K562 (cell line): ENCODE data around the gene RBPJL. TPM values are rescaled to one million over a fixed set of nuclear protein-coding genes. Genes with fewer than 3 reads are reported as not detected.

Source experiments
- ATAC-seq: fragments of 200-7000 bp; cut with Tn5 transposase; 3 replicates; pipeline ENCODE4 v1.9.1; 2020; ENCODE audit warnings: moderate library complexity
- BruUV-seq: library from RNA; stranded (reverse); fragments of 400-500 nt; replicated peaks from 2 replicates; lab custom pipeline; 2021; lab: Mats Ljungman, UMichigan
- CTCF ChIA-PET: fragments of 300-600 bp; formaldehyde crosslinking; extraction: SDS; loops from one replicate; lab custom pipeline; 2021; ENCODE audit warnings: low intra/inter-chr PET ratio; lab: Yijun Ruan, JAX
- POLR2A ChIA-PET: fragments of 300-600, 350-650 bp; sonication (Branson Sonifier 250); formaldehyde crosslinking; extraction: SDS; loops from one replicate; lab custom pipeline; 2021; ENCODE audit warnings: antibody characterized with exemption, inconsistent platforms; lab: Yijun Ruan, JAX
- DNase-seq, 4 experiments: peaks; one replicate each; pipeline versions ENCODE4 v3.0.0 to v3.0.0-alpha.2; 2011 to 2018; ENCODE audit warnings: low spot score in 3 of 4, mixed read lengths in 3 of 4; ENCODE audit errors: extremely low read depth in 1 of 4
- FAIRE-seq: peaks from 2 replicates; lab custom pipeline; 2011; peaks lifted over from hg19 to GRCh38; lab: Jason Lieb, UNC
- H2AFZ ChIP-seq: 2 replicates; pipeline ENCODE4 v1.6.0; 2011; ENCODE audit warnings: low read depth, low read length, control low read depth, inconsistent platforms
- H3K27ac ChIP-seq: fragments of 200-600 bp; 3 replicates; pipeline ENCODE4 v1.8.0; 2011; ENCODE audit warnings: low read depth, mild to moderate bottlenecking, control low read depth, inconsistent platforms, low read length, moderate library complexity, mixed read lengths; ENCODE audit errors: extremely low read depth
- H3K27me3 ChIP-seq, 2 experiments: fragments of 300-600 bp in 1 of 2; 2 replicates in 1 of 2; 3 replicates in 1 of 2; pipeline versions ENCODE4 v1.6.0 to v1.8.0; 2011; ENCODE audit warnings: inconsistent platforms in 2 of 2, low read length in 2 of 2, mild to moderate bottlenecking in 1 of 2, mixed read lengths in 1 of 2, moderate library complexity in 1 of 2; ENCODE audit not compliant: control insufficient read depth in 2 of 2, insufficient read depth in 2 of 2
- H3K36me3 ChIP-seq: fragments of 300-600 bp; 3 replicates; pipeline ENCODE4 v1.8.0; 2011; ENCODE audit warnings: mild to moderate bottlenecking, low read length, inconsistent platforms; ENCODE audit not compliant: control insufficient read depth, insufficient read depth
- H3K4me1 ChIP-seq, 2 experiments: fragments of 200-600 bp in 1 of 2; replicated peaks in 1 of 2; 2 replicates in 1 of 2; 3 replicates in 1 of 2; pipeline versions ENCODE4 v1.5.1 to v1.8.0; 2011; ENCODE audit warnings: inconsistent platforms in 2 of 2, low read length in 2 of 2, mild to moderate bottlenecking in 1 of 2, mixed read lengths in 1 of 2, moderate library complexity in 1 of 2; ENCODE audit not compliant: control insufficient read depth in 2 of 2, insufficient read depth in 2 of 2
- H3K4me2 ChIP-seq: 2 replicates; pipeline ENCODE4 v1.6.1; 2011; ENCODE audit warnings: low read length, control low read depth, inconsistent platforms, mixed read lengths; ENCODE audit not compliant: insufficient read depth
- H3K4me3 ChIP-seq: fragments of 200-600 bp; sonication (generic), shearing (Covaris generic); 2 replicates; pipeline ENCODE4 v1.5.1; 2016; ENCODE audit warnings: control low read depth, inconsistent platforms
- H3K79me2 ChIP-seq: fragments of 200-600 bp; 3 replicates; pipeline ENCODE4 v1.8.0; 2011; ENCODE audit warnings: low read length, inconsistent platforms; ENCODE audit not compliant: control insufficient read depth, insufficient read depth
- H3K9ac ChIP-seq, 2 experiments: 2 replicates each; pipeline versions ENCODE4 v1.6.0 to v1.6.1; 2011; ENCODE audit warnings: low read depth in 2 of 2, low read length in 2 of 2, control low read depth in 1 of 2, inconsistent platforms in 1 of 2, mild to moderate bottlenecking in 1 of 2, mixed read lengths in 1 of 2; ENCODE audit not compliant: insufficient read depth in 1 of 2
- H3K9me1 ChIP-seq: one replicate; pipeline ENCODE4 v1.6.0; 2011; ENCODE audit warnings: inconsistent platforms, mild to moderate bottlenecking, low read length, moderate library complexity; ENCODE audit not compliant: control insufficient read depth, insufficient read depth
- H3K9me3 ChIP-seq: replicated peaks from 2 replicates; pipeline ENCODE4 v1.5.1; 2011; ENCODE audit warnings: low read depth, low read length, inconsistent platforms; ENCODE audit not compliant: control insufficient read depth, insufficient read depth
- H4K20me1 ChIP-seq: replicated peaks from 2 replicates; pipeline ENCODE4 v1.6.1; 2011; ENCODE audit warnings: low read length, inconsistent platforms, mixed read lengths; ENCODE audit not compliant: control insufficient read depth, insufficient read depth
- BCOR ChIP-seq: fragments of 450-650 bp; IDR thresholded peaks from 2 replicates; pipeline ENCODE4 v1.6.1; 2016
- ESRRA ChIP-seq: fragments of 450-650 bp; IDR thresholded peaks from 2 replicates; pipeline ENCODE4 v1.6.1; 2014; ENCODE audit warnings: low read depth, mild to moderate bottlenecking, moderate library complexity, borderline replicate concordance
- HIVEP1 ChIP-seq: fragments of 250-450 bp; sonication (Bioruptor Pico); IDR thresholded peaks from 2 replicates; pipeline ENCODE4 v1.4.0; 2020; ENCODE audit warnings: mild to moderate bottlenecking
- NFRKB ChIP-seq: fragments of 450-650 bp; IDR thresholded peaks from 2 replicates; pipeline ENCODE4 v1.6.1; 2016; ENCODE audit warnings: low read depth
- RBM25 ChIP-seq: fragments of 200-400 bp; formaldehyde crosslinking; IDR thresholded peaks from 2 replicates; pipeline ENCODE4 v1.6.1; 2018; ENCODE audit warnings: low read length, low read depth, moderate library complexity; ENCODE audit not compliant: severe bottlenecking
- SMAD4 ChIP-seq: fragments of 250-450 bp; sonication (Bioruptor Pico); conservative IDR thresholded peaks from 2 replicates; pipeline ENCODE4 v1.8.0; 2021; ENCODE audit warnings: inconsistent platforms, mild to moderate bottlenecking, moderate library complexity
- SRSF1 ChIP-seq: fragments of 200-400 bp; formaldehyde crosslinking; IDR thresholded peaks from 2 replicates; pipeline ENCODE4 v1.6.1; 2017; ENCODE audit warnings: mild to moderate bottlenecking, low read depth, low read length, moderate library complexity
- XRCC3 ChIP-seq: fragments of 450-650 bp; IDR thresholded peaks from 2 replicates; pipeline ENCODE4 v1.6.1; 2017; ENCODE audit warnings: mild to moderate bottlenecking, moderate library complexity
- WGBS: fragments of 100-300 bp; shearing (Covaris generic); methylation state at CpG from one replicate; pipeline ENCODE4 v1.1.6; 2016; ENCODE audit warnings: low coverage, mixed read lengths; ENCODE audit not compliant: insufficient coverage; ENCODE audit errors: missing lambda C conversion rate; 5-methylcytosine and 5-hydroxymethylcytosine counted together
- in situ Hi-C: fragments of 300-500 bp; cut with MboI; formaldehyde crosslinking; loops from 4 replicates; pipeline ENCODE4 v1.15.0; 2018; ENCODE audit warnings: inconsistent platforms, mixed read lengths
- intact Hi-C: fragments of 100-400 bp; cut with micrococcal nuclease; formaldehyde crosslinking; loops from 2 replicates; pipeline ENCODE4 v1.14.2; 2022
- polyA plus RNA-seq, 8 experiments: library from polyadenylated mRNA; depleted of rRNA in 4 of 8; stranded (reverse) in 5 of 8; unstranded in 3 of 8; fragments of >200 nt; fragmentation: Nextera tagmentation in 2 of 8; fragmentation: Illumina TruSeq in 1 of 8; extraction: Ambion mirVana in 2 of 8; extraction: Trizol in 1 of 8; gene quantifications; 2 replicates each; pipeline versions ENCODE4 v1.2.1 to v1.2.3, GENCODE V29; 2011 to 2014; ENCODE audit warnings: inconsistent platforms in 1 of 8, missing spikeins in 1 of 8
- total RNA-seq, 7 experiments: library from RNA; depleted of rRNA in 6 of 7; stranded (reverse); fragments of >200 nt in 6 of 7; fragmentation: Illumina TruSeq in 2 of 7; extraction: Trizol in 2 of 7; gene quantifications; 2 replicates each; pipeline versions ENCODE4 v1.2.1 to v1.2.3, GENCODE V29; 2011 to 2021; ENCODE audit warnings: low replicate concordance in 1 of 7
- TF ChIP-seq, protein P1 (sequence below), 2 experiments: fragments of 450-650 bp; IDR thresholded peaks; 2 replicates each; pipeline ENCODE4 v1.6.1; 2018; ENCODE audit warnings: mild to moderate bottlenecking in 2 of 2, low read depth in 1 of 2; ENCODE audit not compliant: partially characterized antibody in 2 of 2
- TF ChIP-seq, protein P2 (sequence below): fragments of 450-650 bp; IDR thresholded peaks from 2 replicates; pipeline ENCODE4 v1.6.1; 2016; ENCODE audit warnings: low read depth

Gene RBPJL
- total and polyA plus RNA-seq, 9 of the 15 experiments (the other 6 are each of a cell fraction or from before 2014, with no cell fraction given) = not detected

DNA sequence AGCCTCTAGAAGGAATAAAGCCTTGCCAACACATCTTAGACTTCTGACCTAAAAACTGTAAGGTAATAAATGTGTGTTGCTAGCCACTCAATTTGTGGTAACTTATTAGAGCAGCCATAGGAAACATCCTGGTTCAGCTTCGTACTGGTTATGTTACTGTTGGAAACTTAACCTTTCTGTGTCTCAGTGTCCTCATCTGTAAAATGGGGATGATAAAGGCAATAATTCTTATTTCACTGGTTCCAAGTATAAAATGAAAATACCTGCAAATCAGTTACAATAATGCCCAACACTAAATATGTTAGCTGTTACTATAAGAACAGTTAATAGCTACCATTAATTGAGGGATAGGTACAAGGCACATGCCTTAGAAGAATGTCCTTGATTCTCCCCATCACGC, 14.3 kb upstream of the RBPJL start:
- H3K9ac ChIP-seq = no peak overlapping the region
- no peaks in the 10 kb centered on the region for H3K9me1 ChIP-seq
- ATAC-seq = no peak
- BruUV-seq = no TSS peak
- in situ Hi-C loops (no loop called here), intact Hi-C loops (loop anchor here (5.0 kb wide), 1 partner anchor 55 kb away; no protein-coding TSS in a partner anchor)
- ChIA-PET CTCF (no interaction called here), POLR2A (interaction anchor here (0.9 kb wide), 1 partner anchor 50 kb away, joined by 3 read pairs; no protein-coding TSS in a partner anchor)
- peak overlapping the region; percentile 83; the same call in 1 of the 2 replicates for H3K4me2 ChIP-seq
- H2AFZ ChIP-seq = no peak overlapping the region
- DNase-seq = no peak
- H3K9me3 ChIP-seq = peaks cover 3% of the 10 kb centered on the region; the same call in 1 of the 2 replicates
- H3K27ac ChIP-seq = no peak overlapping the region
- H3K27me3 ChIP-seq = peaks cover 14 to 49% of the 10 kb centered on the region in 2 experiments; a peak in 4 of 5 replicates
- H3K36me3 ChIP-seq = no peaks in the 10 kb centered on the region
- peaks cover 5% of the 10 kb centered on the region; the same call in 1 of the 2 replicates for H4K20me1 ChIP-seq
- H3K79me2 ChIP-seq = no peaks in the 10 kb centered on the region
- peaks cover 10 to 12% of the 10 kb centered on the region in 2 experiments; a peak in 4 of 5 replicates for H3K4me1 ChIP-seq
- H3K4me3 ChIP-seq = no peak overlapping the region
- no peak for FAIRE-seq
- 5% methylated on average over 2 of the region's 2 CpGs for WGBS
- TF ChIP-seq SMAD4 (CRISPR knock-in tag) (no peak), BCOR (peak; percentile 57; the same call in 1 of the 2 replicates), NFRKB (no peak), RBM25 (peak; percentile 91), XRCC3 (no peak), SRSF1 (no peak), HIVEP1 (CRISPR knock-in tag) (no peak), ESRRA (peak; percentile 58)
- TF ChIP-seq, protein P1, sequence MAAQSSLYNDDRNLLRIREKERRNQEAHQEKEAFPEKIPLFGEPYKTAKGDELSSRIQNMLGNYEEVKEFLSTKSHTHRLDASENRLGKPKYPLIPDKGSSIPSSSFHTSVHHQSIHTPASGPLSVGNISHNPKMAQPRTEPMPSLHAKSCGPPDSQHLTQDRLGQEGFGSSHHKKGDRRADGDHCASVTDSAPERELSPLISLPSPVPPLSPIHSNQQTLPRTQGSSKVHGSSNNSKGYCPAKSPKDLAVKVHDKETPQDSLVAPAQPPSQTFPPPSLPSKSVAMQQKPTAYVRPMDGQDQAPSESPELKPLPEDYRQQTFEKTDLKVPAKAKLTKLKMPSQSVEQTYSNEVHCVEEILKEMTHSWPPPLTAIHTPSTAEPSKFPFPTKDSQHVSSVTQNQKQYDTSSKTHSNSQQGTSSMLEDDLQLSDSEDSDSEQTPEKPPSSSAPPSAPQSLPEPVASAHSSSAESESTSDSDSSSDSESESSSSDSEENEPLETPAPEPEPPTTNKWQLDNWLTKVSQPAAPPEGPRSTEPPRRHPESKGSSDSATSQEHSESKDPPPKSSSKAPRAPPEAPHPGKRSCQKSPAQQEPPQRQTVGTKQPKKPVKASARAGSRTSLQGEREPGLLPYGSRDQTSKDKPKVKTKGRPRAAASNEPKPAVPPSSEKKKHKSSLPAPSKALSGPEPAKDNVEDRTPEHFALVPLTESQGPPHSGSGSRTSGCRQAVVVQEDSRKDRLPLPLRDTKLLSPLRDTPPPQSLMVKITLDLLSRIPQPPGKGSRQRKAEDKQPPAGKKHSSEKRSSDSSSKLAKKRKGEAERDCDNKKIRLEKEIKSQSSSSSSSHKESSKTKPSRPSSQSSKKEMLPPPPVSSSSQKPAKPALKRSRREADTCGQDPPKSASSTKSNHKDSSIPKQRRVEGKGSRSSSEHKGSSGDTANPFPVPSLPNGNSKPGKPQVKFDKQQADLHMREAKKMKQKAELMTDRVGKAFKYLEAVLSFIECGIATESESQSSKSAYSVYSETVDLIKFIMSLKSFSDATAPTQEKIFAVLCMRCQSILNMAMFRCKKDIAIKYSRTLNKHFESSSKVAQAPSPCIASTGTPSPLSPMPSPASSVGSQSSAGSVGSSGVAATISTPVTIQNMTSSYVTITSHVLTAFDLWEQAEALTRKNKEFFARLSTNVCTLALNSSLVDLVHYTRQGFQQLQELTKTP (IDR thresholded peaks at IDR 0.05; ENCODE audit: low read depth in 1 of 2, partially characterized antibody in 2 of 2) = no peak
- TF ChIP-seq, protein P2, sequence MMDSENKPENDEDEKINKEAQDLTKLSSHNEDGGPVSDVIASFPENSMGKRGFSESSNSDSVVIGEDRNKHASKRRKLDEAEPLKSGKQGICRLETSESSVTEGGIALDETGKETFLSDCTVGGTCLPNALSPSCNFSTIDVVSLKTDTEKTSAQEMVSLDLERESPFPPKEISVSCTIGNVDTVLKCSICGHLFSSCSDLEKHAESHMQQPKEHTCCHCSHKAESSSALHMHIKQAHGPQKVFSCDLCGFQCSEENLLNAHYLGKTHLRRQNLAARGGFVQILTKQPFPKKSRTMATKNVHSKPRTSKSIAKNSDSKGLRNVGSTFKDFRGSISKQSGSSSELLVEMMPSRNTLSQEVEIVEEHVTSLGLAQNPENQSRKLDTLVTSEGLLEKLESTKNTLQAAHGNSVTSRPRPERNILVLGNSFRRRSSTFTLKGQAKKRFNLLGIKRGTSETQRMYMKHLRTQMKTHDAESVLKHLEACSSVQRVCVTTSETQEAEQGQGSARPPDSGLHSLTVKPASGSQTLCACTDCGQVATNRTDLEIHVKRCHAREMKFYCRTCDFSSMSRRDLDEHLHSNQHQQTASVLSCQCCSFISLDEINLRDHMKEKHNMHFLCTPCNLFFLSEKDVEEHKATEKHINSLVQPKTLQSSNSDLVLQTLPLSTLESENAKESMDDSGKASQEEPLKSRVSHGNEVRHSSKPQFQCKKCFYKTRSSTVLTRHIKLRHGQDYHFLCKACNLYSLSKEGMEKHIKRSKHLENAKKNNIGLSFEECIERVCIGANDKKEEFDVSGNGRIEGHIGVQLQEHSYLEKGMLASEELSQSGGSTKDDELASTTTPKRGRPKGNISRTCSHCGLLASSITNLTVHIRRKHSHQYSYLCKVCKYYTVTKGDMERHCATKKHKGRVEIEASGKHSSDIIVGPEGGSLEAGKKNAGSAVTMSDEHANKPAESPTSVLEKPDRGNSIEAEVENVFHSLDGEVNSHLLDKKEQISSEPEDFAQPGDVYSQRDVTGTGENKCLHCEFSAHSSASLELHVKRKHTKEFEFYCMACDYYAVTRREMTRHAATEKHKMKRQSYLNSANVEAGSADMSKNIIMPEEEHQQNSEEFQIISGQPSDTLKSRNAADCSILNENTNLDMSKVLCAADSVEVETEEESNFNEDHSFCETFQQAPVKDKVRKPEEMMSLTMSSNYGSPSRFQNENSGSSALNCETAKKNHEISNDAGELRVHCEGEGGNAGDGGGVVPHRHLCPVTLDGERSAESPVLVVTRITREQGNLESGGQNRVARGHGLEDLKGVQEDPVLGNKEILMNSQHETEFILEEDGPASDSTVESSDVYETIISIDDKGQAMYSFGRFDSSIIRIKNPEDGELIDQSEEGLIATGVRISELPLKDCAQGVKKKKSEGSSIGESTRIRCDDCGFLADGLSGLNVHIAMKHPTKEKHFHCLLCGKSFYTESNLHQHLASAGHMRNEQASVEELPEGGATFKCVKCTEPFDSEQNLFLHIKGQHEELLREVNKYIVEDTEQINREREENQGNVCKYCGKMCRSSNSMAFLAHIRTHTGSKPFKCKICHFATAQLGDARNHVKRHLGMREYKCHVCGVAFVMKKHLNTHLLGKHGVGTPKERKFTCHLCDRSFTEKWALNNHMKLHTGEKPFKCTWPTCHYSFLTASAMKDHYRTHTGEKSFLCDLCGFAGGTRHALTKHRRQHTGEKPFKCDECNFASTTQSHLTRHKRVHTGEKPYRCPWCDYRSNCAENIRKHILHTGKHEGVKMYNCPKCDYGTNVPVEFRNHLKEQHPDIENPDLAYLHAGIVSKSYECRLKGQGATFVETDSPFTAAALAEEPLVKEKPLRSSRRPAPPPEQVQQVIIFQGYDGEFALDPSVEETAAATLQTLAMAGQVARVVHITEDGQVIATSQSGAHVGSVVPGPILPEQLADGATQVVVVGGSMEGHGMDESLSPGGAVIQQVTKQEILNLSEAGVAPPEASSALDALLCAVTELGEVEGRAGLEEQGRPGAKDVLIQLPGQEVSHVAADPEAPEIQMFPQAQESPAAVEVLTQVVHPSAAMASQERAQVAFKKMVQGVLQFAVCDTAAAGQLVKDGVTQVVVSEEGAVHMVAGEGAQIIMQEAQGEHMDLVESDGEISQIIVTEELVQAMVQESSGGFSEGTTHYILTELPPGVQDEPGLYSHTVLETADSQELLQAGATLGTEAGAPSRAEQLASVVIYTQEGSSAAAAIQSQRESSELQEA = no peak
